Lung (tissue), 12 donors: Measurements from ENCODE around the gene PTMA. TPM values are rescaled to one million over a fixed set of nuclear protein-coding genes. Genes with fewer than 3 reads are reported as not detected.

Source experiments
- ATAC-seq: fragments of 200-7000 bp; cut with Tn5 transposase; one replicate; pipeline ENCODE4 v1.9.1; 2020; ENCODE audit warnings: moderate number of reproducible peaks; ENCODE audit not compliant: insufficient read depth, low FRiP score
- DNase-seq, 3 donors: peaks; one replicate each; pipeline ENCODE4 v3.0.0-alpha.2; 2013 to 2017
- H3K27ac ChIP-seq, 2 donors: one replicate each; pipeline ENCODE4 v1.5.1; 2013; ENCODE audit warnings: mild to moderate bottlenecking in 2 of 2, moderate library complexity in 2 of 2, control low read depth in 1 of 2, inconsistent platforms in 1 of 2, low read depth in 1 of 2, low read length in 1 of 2
- H3K27me3 ChIP-seq, 3 donors: one replicate each; pipeline ENCODE4 v1.5.1; 2013; ENCODE audit warnings: low read length in 2 of 3; ENCODE audit not compliant: control insufficient read depth in 3 of 3, insufficient read depth in 3 of 3
- H3K36me3 ChIP-seq, 4 donors: one replicate each; pipeline ENCODE4 v1.5.1; 2013; ENCODE audit warnings: low read length in 4 of 4, mild to moderate bottlenecking in 1 of 4, moderate library complexity in 1 of 4; ENCODE audit not compliant: control insufficient read depth in 4 of 4, insufficient read depth in 4 of 4
- H3K4me1 ChIP-seq, 5 donors: one replicate each; pipeline ENCODE4 v1.5.1; 2013; ENCODE audit warnings: low read length in 5 of 5, mild to moderate bottlenecking in 2 of 5, moderate library complexity in 1 of 5; ENCODE audit not compliant: control insufficient read depth in 5 of 5, insufficient read depth in 5 of 5
- H3K4me3 ChIP-seq: one replicate; pipeline ENCODE4 v1.5.1; 2013; ENCODE audit warnings: mild to moderate bottlenecking, control low read depth, moderate library complexity
- H3K9ac ChIP-seq, 2 donors: one replicate each; pipeline ENCODE4 v1.5.1; 2013; ENCODE audit warnings: low read length in 2 of 2, control low read depth in 1 of 2; ENCODE audit not compliant: insufficient read depth in 1 of 2
- H3K9me3 ChIP-seq, 4 donors: one replicate each; pipeline ENCODE4 v1.5.1; 2013; ENCODE audit warnings: low read length in 3 of 4, mild to moderate bottlenecking in 1 of 4, moderate library complexity in 1 of 4; ENCODE audit not compliant: control insufficient read depth in 4 of 4, insufficient read depth in 3 of 4
- WGBS, 2 donors: extraction: QIAGEN DNeasy Blood & Tissue Kit; methylation state at CpG; one replicate each; pipeline ENCODE4 v1.1.7; 2013; 5-methylcytosine and 5-hydroxymethylcytosine counted together
- polyA plus RNA-seq, 2 donors: library from polyadenylated mRNA; stranded (reverse); fragments of 200-250 nt; gene quantifications; one replicate each; pipeline ENCODE4 v1.2.1, GENCODE V29; 2013
- total RNA-seq, 2 donors: library from RNA; depleted of rRNA in 1 of 2; stranded (reverse); fragments of >200 nt in 1 of 2; gene quantifications; one replicate each; pipeline ENCODE4 v1.2.1, GENCODE V29; 2014 to 2021
- TF ChIP-seq, protein P1 (sequence below): IDR thresholded peaks from 2 replicates; pipeline ENCODE4 v1.5.1; 2012; ENCODE audit warnings: mild to moderate bottlenecking; ENCODE audit errors: control extremely low read depth, extremely low read depth
- donor health status: control.
- donor health status: control.
- donor health status: Bipolar disorder and iron deficiency.
- donor health status: healthy.
- donor health status: DM: yes; HTN: yes; CAD: no.

PTMA gene
- total and polyA plus RNA-seq, 4 donors: 755 to 1,655 (median 1,279) TPM

DNA sequence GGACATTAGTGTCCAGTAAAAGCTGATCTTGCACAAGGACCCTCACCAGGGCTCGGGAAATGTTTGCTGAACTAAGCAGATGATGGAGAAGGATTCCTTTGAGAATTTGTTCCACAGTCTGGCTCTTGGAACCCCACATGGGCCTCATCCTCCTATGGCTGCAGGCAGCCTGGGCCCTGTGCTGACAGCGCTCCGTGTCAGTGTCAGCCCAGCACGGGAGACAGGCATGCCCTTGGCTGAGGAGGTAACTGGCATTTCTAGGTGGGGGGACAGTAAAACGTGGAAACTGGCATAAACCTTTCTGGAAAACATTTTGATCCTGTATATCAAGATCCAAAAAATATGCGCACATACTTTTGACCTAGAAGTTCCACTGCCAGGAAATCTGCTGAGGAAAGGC is 10.5 kb downstream of the PTMA start:
- peaks cover 0 to 4% (median 0%) of the 10 kb centered on the region in 5 donors for H3K4me1 ChIP-seq
- H3K27ac ChIP-seq: no peak overlapping the region
- no peak overlapping the region for H3K9ac ChIP-seq
- peaks cover 0 to 4% (median 2%) of the 10 kb centered on the region in 4 donors for H3K36me3 ChIP-seq
- TF ChIP-seq, protein P1, sequence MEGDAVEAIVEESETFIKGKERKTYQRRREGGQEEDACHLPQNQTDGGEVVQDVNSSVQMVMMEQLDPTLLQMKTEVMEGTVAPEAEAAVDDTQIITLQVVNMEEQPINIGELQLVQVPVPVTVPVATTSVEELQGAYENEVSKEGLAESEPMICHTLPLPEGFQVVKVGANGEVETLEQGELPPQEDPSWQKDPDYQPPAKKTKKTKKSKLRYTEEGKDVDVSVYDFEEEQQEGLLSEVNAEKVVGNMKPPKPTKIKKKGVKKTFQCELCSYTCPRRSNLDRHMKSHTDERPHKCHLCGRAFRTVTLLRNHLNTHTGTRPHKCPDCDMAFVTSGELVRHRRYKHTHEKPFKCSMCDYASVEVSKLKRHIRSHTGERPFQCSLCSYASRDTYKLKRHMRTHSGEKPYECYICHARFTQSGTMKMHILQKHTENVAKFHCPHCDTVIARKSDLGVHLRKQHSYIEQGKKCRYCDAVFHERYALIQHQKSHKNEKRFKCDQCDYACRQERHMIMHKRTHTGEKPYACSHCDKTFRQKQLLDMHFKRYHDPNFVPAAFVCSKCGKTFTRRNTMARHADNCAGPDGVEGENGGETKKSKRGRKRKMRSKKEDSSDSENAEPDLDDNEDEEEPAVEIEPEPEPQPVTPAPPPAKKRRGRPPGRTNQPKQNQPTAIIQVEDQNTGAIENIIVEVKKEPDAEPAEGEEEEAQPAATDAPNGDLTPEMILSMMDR: no peak
- H3K27me3 ChIP-seq: no peaks in the 10 kb centered on the region
- 80 to 85% methylated on average over 6 of the region's 6 CpGs for WGBS, 2 donors
- DNase-seq: no peak
- no peak overlapping the region for H3K4me3 ChIP-seq
- ATAC-seq: no peak
- H3K9me3 ChIP-seq: no peaks in the 10 kb centered on the region

DNA sequence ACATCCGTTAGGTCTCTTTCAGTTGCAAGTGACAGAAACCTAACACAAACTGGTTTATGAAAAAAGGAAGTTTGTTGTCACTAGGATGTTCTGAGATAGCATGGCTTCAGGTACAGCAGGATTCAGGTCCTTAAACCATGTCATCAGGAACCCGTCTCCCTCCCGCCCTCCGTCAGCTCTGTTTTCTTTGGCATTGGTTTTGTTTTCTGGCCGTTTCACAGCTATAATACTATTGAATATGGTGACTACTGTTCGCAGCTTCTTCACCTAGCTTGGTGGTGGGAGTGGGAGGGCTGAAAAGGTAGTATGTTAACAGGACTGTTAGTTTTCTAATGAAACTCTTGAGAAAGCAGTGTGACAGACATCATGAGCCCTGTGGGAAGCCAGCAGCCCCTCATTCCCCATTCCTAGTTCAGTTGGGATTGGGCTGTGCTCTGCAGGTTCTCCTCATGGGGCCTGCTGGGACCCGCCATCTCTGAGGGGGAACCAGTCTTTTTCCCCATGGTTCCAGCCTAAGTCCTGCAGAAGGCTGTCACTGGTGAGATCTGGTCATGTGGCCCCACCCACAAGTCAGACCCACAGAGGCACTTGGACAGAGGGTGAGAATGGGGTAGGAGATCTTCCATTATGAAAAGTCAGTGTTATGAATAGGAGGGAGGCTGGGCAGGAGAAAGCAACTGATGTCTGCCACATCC is 12.1 kb downstream of the PTMA start:
- no peaks in the 10 kb centered on the region for H3K9me3 ChIP-seq

GRCh38 chr2:231720987-231721966 is 13.0 kb downstream of the PTMA start:
- no peaks in the 10 kb centered on the region for H3K27me3 ChIP-seq

More for the DNA sequence above, 12.1 kb downstream of the PTMA start:
- Histone ChIP-seq H3K27ac (no peak overlapping the region), H3K27me3 (no peaks in the 10 kb centered on the region), H3K36me3 (no peaks in the 10 kb centered on the region), H3K4me3 (no peak overlapping the region), H3K4me1 (peaks cover 0 to 4% (median 0%) of the 10 kb centered on the region in 5 donors), H3K9ac (no peak overlapping the region)
- WGBS, 2 donors: 85 to 87% methylated on average over 7 of the region's 7 CpGs
- ATAC-seq: no peak
- TF ChIP-seq, protein P1: no peak
- DNase-seq: no peak

More at GRCh38 chr2:231720987-231721966, 13.0 kb downstream of the PTMA start:
- Histone ChIP-seq H3K4me1 (peaks cover 0 to 2% (median 0%) of the 10 kb centered on the region in 5 donors), H3K9ac (no peak overlapping the region), H3K9me3 (no peaks in the 10 kb centered on the region), H3K4me3 (no peak overlapping the region), H3K36me3 (no peaks in the 10 kb centered on the region), H3K27ac (no peak overlapping the region)
- 84 to 88% methylated on average over 8 of the region's 8 CpGs for WGBS, 2 donors
- DNase-seq: no peak
- TF ChIP-seq, protein P1: no peak
- no peak for ATAC-seq
